Measurements from ENCODE around the gene MRLN.

Gene MRLN

DNA sequence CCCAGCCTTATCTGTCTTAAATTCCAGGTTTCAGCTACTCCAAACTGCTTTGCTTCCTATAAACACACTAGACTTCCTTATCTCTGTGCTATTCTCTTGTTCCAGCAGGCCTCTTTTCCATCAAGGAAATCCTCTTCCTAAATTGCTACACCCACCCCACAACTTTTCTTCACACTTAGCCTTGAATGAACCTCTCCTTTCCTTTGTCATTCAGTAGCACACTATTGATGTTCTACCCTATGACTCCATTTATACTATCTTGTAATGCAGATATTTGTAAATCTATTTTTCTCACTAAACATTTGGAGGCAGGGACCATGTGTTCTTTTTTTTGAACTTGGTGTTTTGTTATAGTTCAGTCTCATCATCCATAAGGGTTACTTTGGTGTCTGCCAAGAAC lies 47.3 kb downstream of the MRLN start:
- DNase-seq (ENCODE audit: low read depth in 2 of 2): no peak

DNA sequence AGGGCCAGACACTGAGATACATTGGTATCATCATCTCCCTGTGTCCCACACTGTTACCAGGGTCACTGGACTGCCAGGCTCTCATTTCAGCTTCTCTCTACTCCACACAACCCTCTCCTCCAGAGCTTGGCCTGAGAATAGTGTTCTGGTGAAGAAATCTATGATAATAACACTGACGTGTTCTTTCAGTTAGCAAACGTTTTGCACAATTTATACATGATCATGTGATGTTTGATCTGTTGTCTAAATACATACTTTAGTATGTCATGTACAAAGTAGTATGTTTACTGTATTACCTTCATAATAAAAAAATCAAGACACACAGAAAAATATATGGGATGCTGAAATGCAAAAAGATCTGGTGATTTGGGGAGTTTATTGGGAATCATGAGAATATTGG lies 48.6 kb downstream of the MRLN start:
- DNase-seq (ENCODE audit: low read depth in 2 of 2): no peak

DNA sequence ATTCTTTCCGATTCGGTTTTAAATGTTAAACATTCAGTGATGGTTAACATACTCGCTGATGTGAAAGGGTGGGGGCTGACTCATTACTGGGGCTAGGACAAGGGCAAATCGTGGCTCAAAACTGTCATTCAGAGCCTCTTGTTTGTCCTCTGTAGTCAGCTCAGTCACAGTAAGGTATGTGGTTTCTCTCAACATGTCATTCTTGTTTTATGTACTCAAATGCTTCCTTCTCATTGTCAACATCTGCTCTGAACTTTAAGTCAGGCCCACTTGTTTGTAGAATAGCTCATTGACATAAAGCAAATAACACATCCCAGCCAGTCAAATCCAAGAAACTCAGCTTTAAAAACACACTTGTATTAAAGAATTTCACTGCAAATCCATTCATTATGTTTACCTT lies 50.9 kb downstream of the MRLN start:
- DNase-seq (ENCODE audit: low read depth in 2 of 2): no peak

DNA sequence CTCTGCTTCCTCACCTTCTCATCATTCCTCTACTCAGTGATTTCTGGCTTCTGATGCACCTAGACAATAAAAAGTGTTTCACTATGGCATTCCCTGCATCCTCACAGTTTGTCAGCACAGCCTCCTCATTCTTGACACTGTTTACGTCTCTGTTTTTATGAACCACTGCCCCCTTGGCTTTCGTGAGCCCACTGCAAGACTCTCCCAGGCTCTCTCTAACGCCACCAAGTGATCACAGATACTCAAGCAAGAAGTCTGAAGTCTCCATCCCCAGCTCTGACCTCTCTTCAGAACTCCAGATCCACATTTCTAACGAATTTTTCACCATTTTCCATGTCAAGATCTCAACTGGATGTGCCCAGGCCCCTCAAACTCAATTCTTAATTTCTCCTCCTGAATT lies 52.5 kb downstream of the MRLN start:
- DNase-seq (ENCODE audit: low read depth in 2 of 2): no peak

DNA sequence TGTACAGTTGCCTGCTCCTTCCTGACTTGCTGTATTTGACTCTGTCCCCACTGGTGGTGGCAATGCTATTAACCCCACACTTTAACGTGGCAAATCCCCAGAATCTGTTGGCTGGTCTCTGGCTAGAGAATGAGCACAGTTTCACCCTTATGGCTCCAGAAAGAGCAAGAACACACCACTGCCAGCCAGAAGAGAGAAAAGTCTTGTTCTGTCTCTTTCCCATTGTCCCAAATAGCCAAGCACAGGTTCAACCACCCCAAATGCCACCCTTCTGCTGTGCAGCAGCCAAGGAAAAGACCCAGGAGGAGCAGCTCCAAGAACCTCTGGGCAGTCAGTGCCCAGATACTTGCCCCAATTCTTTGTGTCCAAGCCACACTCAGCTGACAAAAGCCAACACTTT lies 54.9 kb downstream of the MRLN start:
- no peak for DNase-seq (ENCODE audit: low read depth in 2 of 2)

DNA sequence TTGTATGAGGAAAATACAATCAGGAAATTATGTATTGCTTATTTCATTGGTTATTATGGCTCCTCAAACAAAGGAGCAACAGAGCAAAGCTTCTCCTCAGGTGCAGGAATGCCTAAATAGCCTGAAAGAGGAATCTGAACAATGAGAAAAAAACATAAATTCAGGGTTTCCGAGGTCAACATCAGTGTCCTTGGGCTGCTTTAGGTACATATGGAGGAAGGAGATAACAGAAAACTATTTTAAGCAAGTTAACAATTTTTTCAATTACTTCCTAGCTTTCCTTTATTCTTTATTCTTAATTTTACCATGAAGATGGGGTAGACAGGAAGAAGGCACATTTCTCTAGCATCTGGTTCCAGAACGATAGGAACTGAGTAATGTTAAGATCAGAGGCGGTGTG lies 57.6 kb downstream of the MRLN start:
- no peak for DNase-seq (ENCODE audit: low read depth in 2 of 2)

DNA sequence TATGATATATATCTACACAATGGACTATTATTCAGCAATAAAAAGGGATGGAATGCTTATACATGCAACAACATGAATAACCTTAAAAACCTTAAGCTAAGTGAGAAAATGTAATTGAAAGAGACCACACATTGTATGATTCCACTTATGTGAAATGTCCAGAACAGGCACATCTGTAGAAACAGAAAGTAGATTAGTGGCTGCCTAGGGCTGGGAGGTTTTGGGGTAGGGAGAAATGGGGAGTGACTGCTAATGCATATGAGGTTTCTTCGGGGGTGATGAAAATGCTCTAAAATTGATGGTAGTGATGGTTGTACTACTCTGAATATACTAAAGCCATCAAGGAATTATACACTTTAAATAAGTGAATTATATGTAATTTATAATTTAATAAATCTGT lies 58.3 kb downstream of the MRLN start:
- DNase-seq (ENCODE audit: low read depth in 2 of 2): no peak

DNA sequence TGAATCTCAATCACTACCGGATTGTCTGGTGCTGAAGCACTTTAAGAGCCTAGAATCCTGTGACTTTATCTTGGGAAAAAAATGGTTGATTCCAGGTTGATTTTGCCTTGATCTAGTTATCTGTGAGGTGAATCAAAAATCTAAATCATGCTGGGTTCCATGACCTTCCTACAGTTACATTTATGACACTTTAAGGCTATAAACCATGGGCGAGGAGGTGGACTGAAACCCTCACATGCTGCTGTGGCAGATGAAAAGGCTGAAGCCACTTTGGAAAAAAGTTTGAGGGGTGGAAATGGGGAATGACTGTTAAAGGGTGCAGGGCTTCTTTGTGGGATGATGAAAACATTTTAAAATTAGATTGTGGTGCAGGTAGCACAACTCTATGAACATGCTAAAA lies 61.1 kb downstream of the MRLN start:
- DNase-seq (ENCODE audit: low read depth in 2 of 2): no peak

DNA sequence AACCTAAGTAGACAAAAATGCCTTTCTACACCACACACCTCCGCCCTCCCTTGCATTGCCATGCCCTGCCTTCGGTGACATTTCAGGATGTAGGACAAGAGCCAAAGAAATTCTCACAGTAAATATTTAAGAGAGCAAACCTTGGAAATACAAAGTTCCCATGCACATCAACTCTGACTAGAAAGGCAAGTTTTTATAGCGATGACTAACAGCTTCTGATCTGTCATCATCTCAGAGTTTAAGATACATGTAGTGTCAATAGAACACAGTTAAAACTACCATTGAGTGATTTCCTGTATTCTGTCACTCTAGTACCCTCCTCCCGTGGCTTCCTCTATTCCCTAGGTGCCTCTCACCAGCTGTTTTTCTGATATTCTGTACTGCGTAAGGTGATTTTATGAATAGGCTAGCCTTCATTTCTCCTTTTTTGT lies 64.3 kb downstream of the MRLN start:
- no peak for DNase-seq (ENCODE audit: low read depth in 2 of 2)

DNA sequence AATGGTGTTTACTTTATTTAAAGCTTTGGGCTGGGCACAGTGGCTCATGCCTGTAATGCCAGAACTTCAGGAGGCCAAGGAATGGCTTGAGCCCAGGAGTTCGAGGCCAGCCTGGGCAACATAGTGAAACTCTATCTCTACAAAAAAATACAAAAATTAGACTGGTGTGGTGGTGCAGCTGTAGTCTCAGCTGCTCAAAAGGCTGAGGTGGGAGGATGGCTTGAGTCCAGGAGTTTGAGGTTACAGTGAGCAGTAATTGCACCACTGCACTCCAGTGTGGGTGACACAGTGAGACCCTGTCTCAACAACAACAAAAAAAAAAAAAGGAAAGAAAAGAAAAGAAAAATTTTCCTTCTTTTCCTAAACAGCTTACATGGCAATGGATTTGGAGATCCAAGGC lies 65.6 kb downstream of the MRLN start:
- no peak for DNase-seq (ENCODE audit: low read depth in 2 of 2)
